ENCODE measurements around the gene TFAP2A. TPM values are rescaled to one million over a fixed set of nuclear protein-coding genes. Genes with fewer than 3 reads are reported as not detected.
A peak's percentile ranks its signal among the peaks of the same experiment; 100 is the strongest.

Gene TFAP2A
- total RNA-seq, 6 experiments from 2014 or later = 0.07 to 0.18 (median 0.12) TPM; not detected in 3

DNA sequence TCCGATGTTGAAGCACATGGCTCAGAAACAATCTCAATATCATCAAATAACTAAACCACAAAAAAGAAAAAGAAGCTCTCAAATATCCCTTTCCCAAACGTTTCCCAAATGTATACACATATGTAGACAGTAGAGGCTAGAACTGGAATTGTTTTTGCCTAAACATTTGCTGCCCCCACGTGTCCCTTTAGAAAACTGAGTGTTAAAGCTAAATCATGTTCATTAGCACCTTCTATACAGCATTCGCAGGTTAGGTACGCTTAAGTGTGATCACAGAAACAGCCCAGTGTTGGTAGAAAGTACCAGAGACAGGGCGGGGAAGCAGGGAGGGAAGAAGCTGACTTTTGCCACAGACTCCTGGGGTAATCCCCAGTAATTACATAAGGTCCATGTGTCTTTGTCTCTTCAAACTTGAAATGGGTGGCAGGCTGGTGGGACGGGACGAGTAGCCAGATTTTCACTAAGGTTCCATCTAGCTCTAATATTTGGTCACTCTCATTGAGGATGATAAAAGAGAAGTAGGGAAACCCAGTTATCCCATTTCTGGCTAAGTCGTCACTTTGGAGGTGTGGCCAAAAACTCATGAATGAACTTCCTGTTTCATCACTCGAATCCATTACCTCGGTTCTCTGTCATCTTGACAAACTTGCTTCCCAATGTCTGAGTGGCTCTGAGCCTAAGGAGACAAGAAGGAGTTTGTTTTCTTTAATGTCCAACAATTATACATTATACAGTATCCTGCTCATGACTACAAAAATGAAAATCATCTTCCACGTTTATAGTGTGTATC is 15.0 kb upstream of the TFAP2A start:
- 16% methylated on average over 12 of the region's 12 CpGs for WGBS (ENCODE audit: insufficient coverage, low coverage, low lambda C conversion rate, missing lambda C conversion rate)
- H3K4me1 ChIP-seq = peaks cover 0 to 12% (median 0%) of the 10 kb centered on the region in 4 donors
- H3K9me3 ChIP-seq = no peaks in the 10 kb centered on the region
- peak; percentile 58 to 72 (median 64) for ATAC-seq
- TF ChIP-seq, protein P1, sequence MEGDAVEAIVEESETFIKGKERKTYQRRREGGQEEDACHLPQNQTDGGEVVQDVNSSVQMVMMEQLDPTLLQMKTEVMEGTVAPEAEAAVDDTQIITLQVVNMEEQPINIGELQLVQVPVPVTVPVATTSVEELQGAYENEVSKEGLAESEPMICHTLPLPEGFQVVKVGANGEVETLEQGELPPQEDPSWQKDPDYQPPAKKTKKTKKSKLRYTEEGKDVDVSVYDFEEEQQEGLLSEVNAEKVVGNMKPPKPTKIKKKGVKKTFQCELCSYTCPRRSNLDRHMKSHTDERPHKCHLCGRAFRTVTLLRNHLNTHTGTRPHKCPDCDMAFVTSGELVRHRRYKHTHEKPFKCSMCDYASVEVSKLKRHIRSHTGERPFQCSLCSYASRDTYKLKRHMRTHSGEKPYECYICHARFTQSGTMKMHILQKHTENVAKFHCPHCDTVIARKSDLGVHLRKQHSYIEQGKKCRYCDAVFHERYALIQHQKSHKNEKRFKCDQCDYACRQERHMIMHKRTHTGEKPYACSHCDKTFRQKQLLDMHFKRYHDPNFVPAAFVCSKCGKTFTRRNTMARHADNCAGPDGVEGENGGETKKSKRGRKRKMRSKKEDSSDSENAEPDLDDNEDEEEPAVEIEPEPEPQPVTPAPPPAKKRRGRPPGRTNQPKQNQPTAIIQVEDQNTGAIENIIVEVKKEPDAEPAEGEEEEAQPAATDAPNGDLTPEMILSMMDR (IDR thresholded peaks at IDR 0.05) = peak; percentile 53 to 65 (median 56)
- TF ChIP-seq POLR2A (IDR thresholded peaks at IDR 0.05) = no peak
- H3K27me3 ChIP-seq = no peaks in the 10 kb centered on the region
- no peaks in the 10 kb centered on the region for H3K36me3 ChIP-seq
- no peak for DNase-seq
- no peak overlapping the region for H3K4me3 ChIP-seq
- intact Hi-C loops (cut with DNase I) = no loop called here
- H3K27ac ChIP-seq = no peak overlapping the region

DNA sequence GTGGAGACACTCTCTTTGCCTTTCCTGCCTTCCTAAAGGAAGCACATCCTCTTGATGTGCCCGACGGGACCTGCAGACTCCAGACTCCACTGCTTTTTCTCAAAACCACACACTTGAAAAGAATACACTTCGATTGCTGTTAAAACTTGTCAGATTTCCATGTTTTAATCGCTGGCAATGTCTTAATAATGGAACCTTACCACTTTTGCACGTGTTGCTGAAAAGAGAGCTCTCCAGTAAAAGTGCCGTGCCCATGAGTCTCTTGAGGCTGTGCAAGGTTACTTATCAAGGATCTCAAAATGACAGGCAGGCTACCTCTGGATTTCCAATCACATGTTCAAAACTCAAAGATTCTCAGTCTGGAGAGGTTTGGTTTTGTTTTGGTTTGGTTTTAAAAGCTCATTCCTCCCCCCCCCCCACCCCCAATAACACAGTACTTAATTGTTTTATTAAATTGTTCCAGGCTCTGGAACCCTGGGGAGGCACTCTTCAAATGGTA is 12.0 kb upstream of the TFAP2A start:
- ATAC-seq (no peak), DNase-seq (no peak)
- H3K27ac ChIP-seq = no peak overlapping the region
- peaks cover 7 to 14% of the 10 kb centered on the region in 2 donors for H3K27me3 ChIP-seq
- TF ChIP-seq, protein P1 (IDR thresholded peaks at IDR 0.05) = no peak
- no peak for TF ChIP-seq POLR2A (IDR thresholded peaks at IDR 0.05)
- intact Hi-C loops (cut with DNase I) = no loop called here
- peak overlapping the region; percentile 46 to 59 (median 51) for H3K4me3 ChIP-seq
- H3K4me1 ChIP-seq = peaks cover 0 to 11% (median 0%) of the 10 kb centered on the region in 4 donors
- 15% methylated on average over 5 of the region's 6 CpGs for WGBS (ENCODE audit: insufficient coverage, low coverage, low lambda C conversion rate, missing lambda C conversion rate)
- H3K36me3 ChIP-seq = no peaks in the 10 kb centered on the region
- no peaks in the 10 kb centered on the region for H3K9me3 ChIP-seq

DNA sequence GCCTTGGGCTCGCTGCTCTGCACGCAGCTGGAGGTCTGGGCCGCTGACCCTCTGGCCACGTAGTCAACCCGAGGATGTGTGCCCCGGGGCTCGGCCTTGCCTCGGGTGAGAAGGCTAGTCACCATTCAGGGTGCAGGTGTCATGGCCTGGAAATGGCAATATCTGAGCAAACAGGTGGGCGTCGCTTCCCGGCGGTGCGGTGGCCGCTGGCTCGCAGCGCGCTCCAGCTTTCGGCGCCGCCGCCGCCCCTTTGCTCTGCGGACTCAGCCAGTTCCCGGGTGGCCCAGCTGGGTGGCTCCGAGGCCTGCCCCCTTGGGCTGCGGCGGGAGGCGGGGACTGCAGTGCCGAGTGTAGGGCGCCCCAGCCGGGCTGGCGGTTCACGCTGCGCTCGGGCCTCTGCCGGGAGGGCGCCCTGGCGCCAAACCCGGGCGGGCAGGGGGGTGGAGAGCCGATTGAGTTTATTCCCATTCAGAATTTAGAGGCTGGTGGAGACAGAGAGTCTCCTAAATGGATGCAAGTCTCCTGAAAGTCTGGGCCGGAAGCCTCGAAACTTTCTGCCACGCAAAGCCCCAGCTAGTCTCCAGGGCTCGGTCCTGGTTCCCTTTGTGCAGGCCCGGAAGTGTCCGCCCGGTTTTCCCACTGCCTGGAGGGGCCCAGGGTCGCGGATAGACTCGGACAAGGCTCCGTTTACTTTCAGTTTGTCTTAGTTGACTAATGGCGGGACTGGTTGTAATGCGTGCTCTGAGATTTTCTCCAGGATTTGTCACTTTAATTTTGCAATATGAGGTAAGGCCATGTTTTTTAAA is 11.3 kb upstream of the TFAP2A start:
- TF ChIP-seq, protein P1 (IDR thresholded peaks at IDR 0.05) = peak in 3 of 4 donors; percentile 5 to 8 (median 5)
- no peak for TF ChIP-seq POLR2A (IDR thresholded peaks at IDR 0.05)
- H3K27me3 ChIP-seq = peaks cover 7 to 20% of the 10 kb centered on the region in 2 donors
- no peak overlapping the region for H3K27ac ChIP-seq
- peak overlapping the region; percentile 46 to 59 (median 51) for H3K4me3 ChIP-seq
- ATAC-seq = peak; percentile 88 to 90 (median 88)
- intact Hi-C loops (cut with DNase I) = no loop called here
- H3K9me3 ChIP-seq = no peaks in the 10 kb centered on the region
- peak; percentile 67 to 71 (median 68) for DNase-seq
- 2% methylated on average over 15 of the region's 54 CpGs for WGBS (ENCODE audit: insufficient coverage, low coverage, low lambda C conversion rate, missing lambda C conversion rate)
- no peaks in the 10 kb centered on the region for H3K36me3 ChIP-seq
- H3K4me1 ChIP-seq = peaks cover 0 to 11% (median 0%) of the 10 kb centered on the region in 4 donors

DNA sequence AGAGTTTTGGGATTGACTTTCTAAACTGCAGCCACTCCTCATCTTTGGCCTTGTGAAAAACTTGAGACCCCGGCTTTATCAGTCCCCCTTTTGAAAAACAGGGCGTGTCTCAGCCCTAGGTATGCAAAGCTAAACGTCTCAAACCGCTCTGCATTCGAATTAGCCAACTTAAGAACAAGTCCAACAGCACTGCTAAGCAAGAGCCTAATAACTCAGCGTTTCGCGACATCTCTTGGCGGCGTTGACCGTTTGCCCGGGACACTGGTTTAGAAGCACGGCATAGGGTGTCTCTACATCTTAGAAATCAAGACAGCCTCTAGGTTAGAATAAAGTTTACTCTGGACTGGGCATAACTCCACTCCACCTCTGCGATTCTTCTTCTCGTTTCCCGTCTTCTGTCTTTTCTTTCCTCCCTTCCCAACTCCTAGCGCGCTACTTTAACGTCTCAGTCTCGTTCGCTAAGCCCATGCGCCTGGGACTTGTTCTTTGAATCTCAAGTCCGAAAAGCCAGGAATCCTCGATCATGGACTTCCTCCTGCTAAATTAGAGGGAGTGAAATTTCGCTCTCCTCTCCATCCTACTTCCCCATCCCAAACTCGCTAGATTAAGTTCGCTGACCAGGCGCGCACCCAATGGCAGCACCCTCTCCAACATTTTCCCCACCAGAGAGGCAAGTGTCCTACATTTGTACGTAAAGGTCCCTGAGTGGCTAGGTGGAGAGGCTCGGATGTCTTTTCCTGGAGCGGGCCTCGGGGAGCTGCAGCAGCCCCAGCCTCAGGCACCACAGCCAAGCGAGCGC is 10.5 kb upstream of the TFAP2A start:
- WGBS (ENCODE audit: insufficient coverage, low coverage, low lambda C conversion rate, missing lambda C conversion rate) = 9% methylated on average over 27 of the region's 35 CpGs
- intact Hi-C loops (cut with DNase I) = no loop called here
- ATAC-seq (no peak), DNase-seq (no peak)
- no peak for TF ChIP-seq POLR2A (IDR thresholded peaks at IDR 0.05)
- H3K4me1 ChIP-seq = peaks cover 0 to 11% (median 0%) of the 10 kb centered on the region in 4 donors
- no peaks in the 10 kb centered on the region for H3K36me3 ChIP-seq
- peaks cover 7 to 28% of the 10 kb centered on the region in 2 donors for H3K27me3 ChIP-seq
- H3K27ac ChIP-seq = no peak overlapping the region
- H3K4me3 ChIP-seq = peak overlapping the region in 2 of 3 donors; percentile 51 to 59
- no peaks in the 10 kb centered on the region for H3K9me3 ChIP-seq

Measured in right lobe of liver (tissue), 6 donors.